Tongue (tissue), 2 donors: ENCODE measurements around the gene CNTNAP5. TPM values are rescaled to one million over a fixed set of nuclear protein-coding genes. Genes with fewer than 3 reads are reported as not detected.

Source experiments
- DNase-seq: peaks from one replicate; pipeline ENCODE4 v3.0.0-alpha.2; 2015
- total RNA-seq: library from RNA; depleted of rRNA; stranded (reverse); fragments of >200 nt; gene quantifications from one replicate; pipeline ENCODE4 v1.2.3, GENCODE V29; 2014

The CNTNAP5 gene
- total RNA-seq, 1 donor from 2014 or later: 1.7 TPM

GRCh38 chr2:124478761-124479160 is 453.7 kb downstream of the CNTNAP5 start:
- no peak for DNase-seq

DNA sequence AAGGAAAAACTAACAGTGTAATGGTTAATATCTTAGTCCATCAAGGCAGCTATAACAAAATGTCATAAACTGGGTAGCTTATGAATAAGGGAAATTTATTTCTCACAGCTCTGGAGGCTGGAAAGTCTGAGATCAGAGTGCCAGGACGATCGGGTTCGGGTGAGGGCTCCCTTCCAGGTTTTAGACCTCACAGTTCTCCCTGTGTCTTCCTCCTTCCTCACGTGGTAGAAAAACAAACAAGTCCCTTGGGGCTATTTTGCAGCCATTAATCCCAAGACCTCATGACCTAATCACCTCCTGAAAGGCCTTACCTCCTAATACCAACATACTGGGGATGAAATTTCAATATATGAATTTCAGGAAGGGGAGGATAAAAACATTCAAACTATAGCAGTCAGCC is 455.9 kb downstream of the CNTNAP5 start:
- no peak for DNase-seq

DNA sequence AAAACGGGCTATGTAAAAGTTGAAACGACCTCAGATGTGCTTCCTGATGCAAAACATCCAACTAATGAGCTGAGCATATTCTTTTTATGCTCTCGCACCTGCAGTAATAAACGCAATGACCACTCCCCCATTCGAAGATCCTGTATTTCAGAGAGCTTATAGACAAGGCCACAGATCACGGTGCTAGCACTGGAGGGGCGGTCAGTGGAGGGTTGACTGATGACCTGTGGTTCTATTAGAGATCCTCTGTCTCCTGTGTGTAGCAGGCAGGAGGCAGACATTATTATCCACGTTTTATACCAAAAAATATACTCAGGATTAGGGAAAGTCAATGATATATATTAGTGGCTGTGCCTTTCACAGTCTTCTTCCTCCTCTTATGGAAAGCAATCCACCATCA is 457.0 kb downstream of the CNTNAP5 start:
- DNase-seq: no peak

DNA sequence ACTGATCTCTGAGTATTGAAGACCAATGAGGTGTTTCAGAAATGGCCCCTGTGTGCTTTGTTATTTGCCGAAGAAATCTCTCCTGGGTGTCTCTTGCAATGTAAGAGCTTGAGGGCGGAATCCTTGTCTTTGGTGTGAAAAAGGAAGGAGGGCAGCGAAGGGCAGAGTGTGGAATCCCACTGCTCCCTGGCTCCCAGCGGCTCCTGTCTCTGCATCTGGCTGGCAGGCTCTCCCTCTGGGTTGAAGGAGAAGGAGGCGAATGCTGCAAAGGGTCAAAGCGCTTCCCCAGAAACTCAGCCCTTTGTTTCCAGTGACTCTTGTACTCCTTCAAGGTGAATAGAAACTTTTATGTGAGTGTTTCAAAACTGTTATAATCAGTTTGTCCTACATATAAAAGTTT is 457.5 kb downstream of the CNTNAP5 start:
- DNase-seq: no peak

- DNase-seq: no peak
Observed at GRCh38 chr2:124485659-124486058, 460.6 kb downstream of the CNTNAP5 start.

DNA sequence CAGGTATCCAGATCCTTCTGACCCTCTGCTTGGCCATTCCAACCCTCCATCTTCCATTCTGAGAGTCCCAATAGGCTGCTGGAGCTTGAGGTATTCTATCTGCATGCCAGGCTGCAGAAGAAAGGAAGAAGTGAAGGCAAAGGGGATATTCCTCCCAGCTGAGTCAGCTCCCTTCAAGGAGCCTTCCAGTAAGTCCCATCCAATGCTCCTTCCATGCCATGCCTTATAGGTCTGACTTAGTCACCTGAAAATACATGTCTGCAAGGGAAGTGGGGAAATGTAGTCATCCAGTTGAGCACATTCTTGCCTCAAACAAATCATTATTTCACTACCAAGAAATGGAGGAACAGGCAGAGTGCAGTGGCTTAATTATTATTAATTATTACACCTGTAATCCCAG is 464.6 kb downstream of the CNTNAP5 start:
- DNase-seq: no peak

DNA sequence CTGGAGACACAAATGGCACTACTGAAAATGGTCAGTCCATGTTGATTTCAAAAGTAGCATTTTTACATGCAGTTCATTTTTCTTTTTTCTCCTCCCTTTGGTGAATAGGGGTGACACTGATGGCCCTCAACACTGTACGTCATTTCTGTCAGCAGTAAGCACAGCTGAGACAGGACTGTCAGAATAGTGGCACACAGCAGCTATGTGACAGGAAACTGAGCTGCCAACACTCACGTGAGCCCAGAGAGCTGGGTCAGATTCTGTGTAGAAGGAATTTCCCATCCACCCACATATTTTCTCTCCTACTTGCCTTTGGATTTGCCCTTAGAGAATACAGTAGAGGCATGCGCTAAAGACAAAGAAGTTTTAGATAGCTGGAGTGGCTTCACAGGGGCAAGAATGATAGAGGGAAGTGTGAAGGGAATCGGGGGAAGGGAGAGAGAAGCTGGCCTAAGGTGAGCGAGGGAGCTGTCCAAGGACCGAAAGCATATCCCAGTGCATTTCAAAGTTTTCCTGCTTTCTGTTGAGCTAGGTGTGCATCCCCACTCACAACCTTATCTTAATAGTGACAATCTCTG is 476.6 kb downstream of the CNTNAP5 start:
- no peak for DNase-seq

- no peak for DNase-seq
Observed at GRCh38 chr2:124514236-124514635, 489.1 kb downstream of the CNTNAP5 start.

GRCh38 chr2:124520953-124521352 is 495.9 kb downstream of the CNTNAP5 start:
- DNase-seq: no peak

GRCh38 chr2:124523096-124523495 is 498.0 kb downstream of the CNTNAP5 start:
- DNase-seq: no peak

GRCh38 chr2:124524155-124524915 is 499.2 kb downstream of the CNTNAP5 start:
- peak; percentile 40 for DNase-seq

DNA sequence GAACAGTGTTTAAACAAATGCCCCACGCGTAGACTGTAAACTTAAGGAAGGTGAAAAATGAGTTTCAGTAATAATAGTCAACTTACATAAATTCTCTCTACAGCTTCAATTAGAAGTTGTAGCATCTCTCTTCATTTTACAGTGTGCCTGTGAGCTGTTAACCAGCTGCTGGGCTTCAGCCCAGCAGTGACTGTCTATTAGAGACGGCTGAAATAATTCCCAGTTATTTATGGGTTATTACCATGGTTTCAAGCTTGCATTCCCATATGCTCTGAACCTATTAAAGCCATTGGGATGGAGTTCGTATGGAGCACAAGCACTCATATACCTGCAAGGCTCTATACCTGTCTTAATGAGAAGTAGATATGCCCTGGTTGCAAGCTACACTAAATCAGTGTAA is 501.1 kb downstream of the CNTNAP5 start:
- peak; percentile 37 for DNase-seq

- no peak for DNase-seq
Observed at GRCh38 chr2:124530203-124530602, 505.1 kb downstream of the CNTNAP5 start.

DNA sequence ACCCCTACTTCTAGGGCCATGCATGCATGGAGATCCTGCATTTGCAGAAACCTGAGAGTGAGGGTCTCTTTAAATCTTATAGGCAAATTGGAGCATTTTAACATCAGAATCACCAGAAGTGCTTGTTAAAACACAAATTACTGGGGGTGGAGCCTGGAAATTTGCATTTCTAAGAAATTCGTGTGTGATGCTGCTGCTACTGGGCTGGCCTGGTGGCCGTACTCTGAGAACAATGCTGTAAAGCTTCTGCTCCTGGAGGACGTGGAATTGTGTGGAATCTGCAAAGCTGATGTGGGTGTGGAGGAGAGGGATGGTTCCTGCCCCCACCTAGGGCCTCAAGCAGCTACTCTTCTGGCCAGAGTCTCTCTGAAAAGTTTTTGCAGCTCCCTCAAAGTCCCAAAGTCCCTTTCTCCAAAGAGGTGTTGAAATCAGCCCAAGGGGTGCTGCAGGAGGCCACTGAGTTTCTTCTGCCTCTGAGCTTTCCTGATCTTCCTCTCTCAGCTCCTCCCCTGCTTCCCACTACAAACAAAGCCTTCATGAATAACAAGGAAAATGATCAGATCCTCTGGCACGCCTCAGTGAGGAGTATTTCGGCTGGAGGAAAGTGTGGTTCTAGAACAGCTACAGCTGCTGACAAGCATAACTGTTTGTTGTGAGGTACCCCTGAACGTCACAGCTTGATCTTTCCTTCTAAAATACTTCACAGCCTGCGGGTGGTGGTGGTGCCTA is 508.3 kb downstream of the CNTNAP5 start:
- no peak for DNase-seq

- DNase-seq: no peak
Observed at GRCh38 chr2:124534028-124534427, 508.9 kb downstream of the CNTNAP5 start.

DNA sequence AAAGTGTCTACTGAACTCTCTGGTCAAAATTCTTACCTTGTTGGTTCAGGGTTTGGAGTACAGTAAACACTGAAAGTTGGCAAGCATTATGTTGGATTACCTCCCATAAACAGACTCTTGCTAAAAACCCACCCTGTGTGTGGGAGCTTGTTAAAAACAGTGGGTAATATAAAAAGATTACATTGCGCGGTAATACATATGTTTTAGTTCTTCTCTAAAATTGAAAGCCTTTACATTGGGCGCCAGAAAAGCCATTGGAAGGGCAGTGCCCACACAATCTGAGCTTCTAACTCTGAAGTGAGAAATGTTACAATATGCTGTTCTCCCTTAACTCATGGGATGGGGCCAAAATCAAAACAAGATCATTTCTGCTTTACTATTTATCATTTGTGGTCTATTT is 510.7 kb downstream of the CNTNAP5 start:
- no peak for DNase-seq

DNA sequence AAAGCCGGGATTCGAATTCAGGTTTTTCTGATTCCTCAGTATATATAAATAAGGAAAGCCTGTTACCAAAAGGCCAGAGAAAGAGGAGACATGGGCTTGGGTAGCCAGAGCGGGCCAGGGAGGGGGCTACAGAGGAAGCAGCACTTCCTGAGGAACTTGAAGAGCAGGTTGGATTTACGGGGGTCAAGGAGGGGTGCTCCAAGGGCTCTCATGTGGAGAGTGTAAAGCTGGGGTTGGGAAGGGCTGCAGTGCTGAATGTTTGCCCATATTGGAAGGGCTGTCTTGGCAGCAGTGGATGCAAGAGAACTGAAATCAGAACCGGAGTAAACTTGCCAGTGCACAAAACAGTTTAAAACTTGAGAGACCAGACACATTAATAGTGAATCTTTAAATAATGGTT is 511.5 kb downstream of the CNTNAP5 start:
- no peak for DNase-seq

DNA sequence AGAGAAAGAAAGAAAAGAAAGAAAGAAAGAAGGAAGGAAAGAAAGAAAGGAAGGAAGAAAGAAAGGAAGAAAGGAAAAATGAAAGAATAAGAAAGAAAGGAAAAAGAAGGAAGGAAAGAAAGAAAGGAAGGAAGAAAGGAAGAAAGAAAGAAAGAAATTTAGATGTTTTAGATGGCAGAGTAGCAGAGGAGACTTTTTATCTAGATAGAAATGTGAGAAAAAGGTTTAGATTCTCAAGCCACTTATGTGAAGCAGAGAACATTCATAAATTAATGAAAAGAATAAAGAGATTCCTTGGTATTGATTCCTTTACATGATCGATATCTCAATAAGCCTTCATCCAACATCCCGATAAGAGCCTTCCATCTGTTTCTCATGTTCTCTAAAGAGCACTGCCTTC is 513.5 kb downstream of the CNTNAP5 start:
- DNase-seq: no peak

DNA sequence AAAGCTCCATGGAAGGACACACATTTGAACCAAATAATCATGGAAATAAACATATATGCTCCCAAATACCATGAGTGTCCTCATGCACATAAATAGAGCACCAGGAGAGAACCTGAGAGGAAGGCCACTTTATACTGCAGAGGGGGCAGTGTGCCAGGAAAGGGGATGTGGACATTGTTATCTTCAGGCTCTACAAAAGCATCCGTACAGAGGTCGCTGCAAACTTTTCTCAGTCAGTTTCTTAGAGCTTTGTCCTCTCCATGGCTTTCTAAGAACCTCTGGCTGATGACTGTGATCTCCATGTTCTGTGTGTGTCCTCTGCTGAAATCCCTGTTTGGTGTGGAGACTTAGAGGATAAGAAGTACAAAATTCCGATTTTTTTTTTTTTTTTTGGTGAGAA is 515.7 kb downstream of the CNTNAP5 start:
- no peak for DNase-seq

DNA sequence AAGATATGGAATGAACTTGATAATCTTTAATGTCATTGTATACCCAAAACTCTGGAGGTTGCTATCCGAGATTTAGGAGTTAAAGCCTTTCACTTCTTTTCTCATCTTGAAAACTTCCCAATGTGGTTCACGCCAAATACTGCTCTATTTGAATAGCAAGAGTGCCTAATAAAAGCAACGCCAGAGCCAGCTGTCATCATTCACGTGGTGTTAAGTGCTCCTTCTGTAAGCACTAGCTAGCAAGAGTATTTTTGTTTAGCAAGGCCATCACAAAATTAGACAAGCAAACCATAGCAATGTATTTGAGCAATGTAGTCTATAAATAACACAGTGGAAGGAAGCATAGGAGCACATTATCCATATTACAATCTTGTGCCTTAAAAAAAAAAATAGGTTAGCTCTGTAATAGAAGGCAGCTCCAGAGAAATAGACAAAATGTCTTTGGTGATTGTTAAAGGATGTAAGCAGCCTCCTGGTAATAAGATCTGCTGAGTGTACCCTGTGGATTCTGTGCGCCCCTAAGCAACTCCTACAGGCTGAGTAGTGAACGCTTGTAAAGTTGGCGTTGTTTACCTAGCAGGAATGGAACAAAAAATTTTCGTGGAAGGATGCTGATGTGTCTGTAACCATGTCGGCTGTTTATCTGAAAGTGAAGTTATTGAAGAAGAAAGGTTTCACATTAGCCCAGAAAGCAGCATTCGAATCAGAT is 518.0 kb downstream of the CNTNAP5 start:
- DNase-seq: peak; percentile 72

GRCh38 chr2:124547700-124548099 is 522.6 kb downstream of the CNTNAP5 start:
- no peak for DNase-seq

GRCh38 chr2:124558277-124558905 is 533.3 kb downstream of the CNTNAP5 start:
- no peak for DNase-seq
